OCI-LY1 (cell line): ENCODE data around the gene ABCB11.

Source experiments
- H2AFZ ChIP-seq: fragments of 200-600 bp; sonication (generic), shearing (Covaris generic); 2 replicates; pipeline ENCODE4 v1.6.0; 2014; ENCODE audit warnings: antibody characterized with exemption, mild to moderate bottlenecking, low read length
- H3F3A ChIP-seq: fragments of 200-600 bp; sonication (generic), shearing (Covaris generic); 2 replicates; pipeline ENCODE4 v1.6.0; 2014; ENCODE audit warnings: mild to moderate bottlenecking, antibody characterized with exemption, low read length, moderate library complexity; ENCODE audit not compliant: insufficient read depth
- H3K27ac ChIP-seq: fragments of 200-600 bp; sonication (generic); 2 replicates; pipeline ENCODE4 v1.5.1; 2014; ENCODE audit warnings: low read length, mixed run types, mild to moderate bottlenecking, low read depth; ENCODE audit not compliant: poor library complexity, severe bottlenecking
- H3K27me3 ChIP-seq: fragments of 200-600 bp; sonication (generic); 2 replicates; pipeline ENCODE4 v1.6.0; 2014; ENCODE audit warnings: antibody characterized with exemption, mild to moderate bottlenecking, low read length, moderate library complexity; ENCODE audit not compliant: insufficient read depth
- H3K36me3 ChIP-seq: fragments of 200-600 bp; sonication (generic); 2 replicates; pipeline ENCODE4 v1.6.1; 2014; ENCODE audit warnings: mild to moderate bottlenecking, antibody characterized with exemption, low read length, moderate library complexity, mixed read lengths; ENCODE audit not compliant: insufficient read depth
- H3K4me1 ChIP-seq: fragments of 200-600 bp; sonication (generic); 2 replicates; pipeline ENCODE4 v1.5.1; 2014; ENCODE audit warnings: mild to moderate bottlenecking, low read length, moderate library complexity; ENCODE audit not compliant: insufficient read depth, severe bottlenecking
- H3K4me2 ChIP-seq: fragments of 200-600 bp; sonication (generic), shearing (Covaris generic); 2 replicates; pipeline ENCODE4 v1.6.1; 2014; ENCODE audit warnings: low read length
- H3K4me3 ChIP-seq: fragments of 200-600 bp; sonication (generic); 2 replicates; pipeline ENCODE4 v1.5.1; 2014; ENCODE audit warnings: low read length, low read depth, mild to moderate bottlenecking, mixed read lengths; ENCODE audit not compliant: poor library complexity, severe bottlenecking
- H3K79me2 ChIP-seq: fragments of 200-600 bp; shearing (Covaris generic); 2 replicates; pipeline ENCODE4 v1.6.1; 2016; ENCODE audit warnings: mixed run types, low read length, mixed read lengths; ENCODE audit not compliant: insufficient read depth
- H3K9ac ChIP-seq: fragments of 200-600 bp; sonication (generic), shearing (Covaris generic); 2 replicates; pipeline ENCODE4 v1.6.1; 2014; ENCODE audit warnings: mild to moderate bottlenecking, low read length, mixed read lengths
- H3K9me2 ChIP-seq: fragments of 200-600 bp; sonication (generic), shearing (Covaris generic); 2 replicates; pipeline ENCODE4 v1.6.1; 2014; ENCODE audit warnings: low read depth, mild to moderate bottlenecking, low read length, mixed read lengths
- H3K9me3 ChIP-seq: fragments of 200-600 bp; shearing (Covaris generic); 2 replicates; pipeline ENCODE4 v1.6.1; 2014; ENCODE audit warnings: low read length, mixed read lengths
- H4K20me1 ChIP-seq: fragments of 200-600 bp; sonication (generic), shearing (Covaris generic); 2 replicates; pipeline ENCODE4 v1.6.0; 2016; ENCODE audit warnings: mild to moderate bottlenecking, low read length; ENCODE audit not compliant: insufficient read depth
- CTCF ChIP-seq: fragments of 200-600 bp; sonication (generic), shearing (Covaris generic); IDR thresholded peaks from 2 replicates; pipeline ENCODE4 v1.5.1; 2017; ENCODE audit warnings: mild to moderate bottlenecking, antibody characterized with exemption, low read length, moderate library complexity, mixed read lengths
- EZH2 ChIP-seq: fragments of 200-600 bp; sonication (generic), shearing (Covaris generic); IDR thresholded peaks from 2 replicates; pipeline ENCODE4 v1.8.0; 2017; ENCODE audit warnings: borderline replicate concordance, mixed run types, mild to moderate bottlenecking, antibody characterized with exemption, low read length, moderate library complexity, mixed read lengths

The ABCB11 gene

GRCh38 chr2:168904358-168904757, 126.8 kb downstream of the ABCB11 start:
- H2AFZ ChIP-seq, result no peak overlapping the region
- no peaks in the 10 kb centered on the region for H4K20me1 ChIP-seq

GRCh38 chr2:168903888-168904287, 127.2 kb downstream of the ABCB11 start:
- Histone ChIP-seq H3K79me2 (no peaks in the 10 kb centered on the region), H3K9ac (no peak overlapping the region), H3K27me3 (no peaks in the 10 kb centered on the region), H3K36me3 (no peaks in the 10 kb centered on the region), H3K4me2 (no peak overlapping the region), H4K20me1 (no peaks in the 10 kb centered on the region), H3K4me1 (no peaks in the 10 kb centered on the region), H3K9me2 (no peaks in the 10 kb centered on the region), H3K4me3 (no peak overlapping the region), H3F3A (no peaks in the 10 kb centered on the region), H2AFZ (no peak overlapping the region), H3K9me3 (no peaks in the 10 kb centered on the region), H3K27ac (no peak overlapping the region)
- TF ChIP-seq EZH2, result no peak
- TF ChIP-seq CTCF, result no peak

More at GRCh38 chr2:168904358-168904757, 126.8 kb downstream of the ABCB11 start:
- TF ChIP-seq CTCF (no peak), EZH2 (no peak)
- no peaks in the 10 kb centered on the region for H3K27me3 ChIP-seq
- no peaks in the 10 kb centered on the region for H3F3A ChIP-seq
- H3K4me3 ChIP-seq, result no peak overlapping the region
- no peaks in the 10 kb centered on the region for H3K9me3 ChIP-seq
- no peaks in the 10 kb centered on the region for H3K4me1 ChIP-seq
- no peak overlapping the region for H3K9ac ChIP-seq
- no peaks in the 10 kb centered on the region for H3K9me2 ChIP-seq
- no peaks in the 10 kb centered on the region for H3K36me3 ChIP-seq
- H3K27ac ChIP-seq, result no peak overlapping the region
- no peaks in the 10 kb centered on the region for H3K79me2 ChIP-seq
- no peak overlapping the region for H3K4me2 ChIP-seq

- no peak for TF ChIP-seq EZH2
- TF ChIP-seq CTCF, result no peak
- Histone ChIP-seq H3K9ac (no peak within 1 kb of the TSS), H3K4me1 (no peaks in the 10 kb centered on the region), H3K27me3 (no peaks in the 10 kb centered on the region), H4K20me1 (no peaks in the 10 kb centered on the region), H3K9me2 (no peaks in the 10 kb centered on the region), H2AFZ (no peak within 1 kb of the TSS), H3K36me3 (no peaks in the 10 kb centered on the region), H3K79me2 (no peaks in the 10 kb centered on the region), H3F3A (no peaks in the 10 kb centered on the region), H3K4me2 (no peak within 1 kb of the TSS), H3K4me3 (no peak within 1 kb of the TSS), H3K27ac (no peak within 1 kb of the TSS), H3K9me3 (no peaks in the 10 kb centered on the region)
Observed at GRCh38 chr2:168901003-168901402, 130.1 kb downstream of the ABCB11 start, which contains the start of gene G6PC2. Gene G6PC2 (plus strand): TSS chr2:168901291. CDS start chr2:168901332, 41 bp downstream.
